NCI-H82 (cell line): ENCODE results near the gene RALGPS1.

Experiments
- DNase-seq: peaks from one replicate; lab custom pipeline; 2025; lab: John Stamatoyannopoulos, UW

Gene RALGPS1

GRCh38 chr9:127098916-127099553 is 184.5 kb downstream of the RALGPS1 start:
- DNase-seq = no peak

GRCh38 chr9:127099664-127100063 is 185.1 kb downstream of the RALGPS1 start:
- DNase-seq = no peak

GRCh38 chr9:127102176-127102575 is 187.6 kb downstream of the RALGPS1 start:
- DNase-seq = no peak

GRCh38 chr9:127102788-127103187 is 188.2 kb downstream of the RALGPS1 start:
- no peak for DNase-seq

GRCh38 chr9:127104581-127105311 is 190.2 kb downstream of the RALGPS1 start:
- DNase-seq = peak; percentile 69

GRCh38 chr9:127105805-127106465 is 191.4 kb downstream of the RALGPS1 start:
- no peak for DNase-seq

GRCh38 chr9:127106466-127106855 is 191.9 kb downstream of the RALGPS1 start:
- DNase-seq = no peak

GRCh38 chr9:127107171-127107928 is 192.8 kb downstream of the RALGPS1 start:
- DNase-seq = no peak

- no peak for DNase-seq
Observed at GRCh38 chr9:127107929-127108876, 193.6 kb downstream of the RALGPS1 start.

GRCh38 chr9:127109212-127109711 is 194.7 kb downstream of the RALGPS1 start:
- DNase-seq = no peak

GRCh38 chr9:127112056-127112455 is 197.5 kb downstream of the RALGPS1 start:
- no peak for DNase-seq

- DNase-seq = no peak
Observed at GRCh38 chr9:127112735-127113161, 198.2 kb downstream of the RALGPS1 start.

- DNase-seq = no peak
Observed at GRCh38 chr9:127113191-127113972, 198.8 kb downstream of the RALGPS1 start.

GRCh38 chr9:127114606-127115005 is 200.0 kb downstream of the RALGPS1 start:
- no peak for DNase-seq

GRCh38 chr9:127116088-127116726 is 201.6 kb downstream of the RALGPS1 start:
- no peak for DNase-seq

- no peak for DNase-seq
Observed at GRCh38 chr9:127116957-127117356, 202.4 kb downstream of the RALGPS1 start.

- DNase-seq = no peak
Observed at GRCh38 chr9:127117801-127118200, 203.2 kb downstream of the RALGPS1 start.

- peak; percentile 78 for DNase-seq
Observed at GRCh38 chr9:127118597-127119319, 204.2 kb downstream of the RALGPS1 start.

- peak; percentile 16 for DNase-seq
Observed at GRCh38 chr9:127119320-127119709, 204.7 kb downstream of the RALGPS1 start.
